K562 (cell line): ENCODE measurements around the gene MAGIX. TPM values are rescaled to one million over a fixed set of nuclear protein-coding genes. Genes with fewer than 3 reads are reported as not detected.

Experiments
- BRD4 ChIP-seq: fragments of 200-600 bp; sonication (generic); IDR thresholded peaks from 2 replicates; pipeline ENCODE4 v1.6.1; 2017; ENCODE audit warnings: inconsistent platforms
- DPF2 ChIP-seq: fragments of 450-650 bp; IDR thresholded peaks from 2 replicates; pipeline ENCODE4 v1.6.1; 2016
- GABPA ChIP-seq: fragments of 200-800 bp; sonication (Bioruptor generic); conservative IDR thresholded peaks from 2 replicates; pipeline ENCODE4 v1.6.1; 2016; ENCODE audit warnings: low read depth, missing genetic modification characterization, missing compliant biosample characterization
- HLTF ChIP-seq: fragments of 450-650 bp; IDR thresholded peaks from 2 replicates; pipeline ENCODE4 v1.6.1; 2016
- KLF13 ChIP-seq: fragments of 450-650 bp; IDR thresholded peaks from 2 replicates; pipeline ENCODE4 v1.6.1; 2016; ENCODE audit warnings: missing genetic modification characterization, low read depth, mild to moderate bottlenecking, missing compliant biosample characterization, moderate library complexity, borderline replicate concordance
- NFE2 ChIP-seq: IDR thresholded peaks from 2 replicates; pipeline ENCODE4 v1.6.1; 2014; ENCODE audit warnings: antibody characterized with exemption, low read depth
- POLR2A ChIP-seq: fragments of 450-650 bp; conservative IDR thresholded peaks from 2 replicates; pipeline ENCODE4 v1.6.1; 2016
- STAG1 ChIP-seq: sonication (generic); formaldehyde crosslinking; IDR thresholded peaks from 2 replicates; pipeline ENCODE4 v1.5.0; 2020; ENCODE audit warnings: missing genetic modification reagents, borderline replicate concordance
- TCF3 ChIP-seq: sonication (generic); formaldehyde crosslinking; IDR thresholded peaks from 2 replicates; pipeline ENCODE4 v1.4.0; 2020; ENCODE audit warnings: mild to moderate bottlenecking, missing genetic modification reagents
- ZEB2 ChIP-seq: fragments of 450-650 bp; IDR thresholded peaks from 2 replicates; pipeline ENCODE4 v1.6.1; 2016
- ZNF124 ChIP-seq: sonication (generic); formaldehyde crosslinking; IDR thresholded peaks from 2 replicates; pipeline ENCODE4 v1.8.1; 2022; ENCODE audit warnings: missing genetic modification reagents
- ZNF133 ChIP-seq: fragments of 250-450 bp; sonication (Bioruptor Pico); IDR thresholded peaks from 2 replicates; pipeline ENCODE4 v1.4.0; 2020; ENCODE audit warnings: mild to moderate bottlenecking
- ZNF584 ChIP-seq: fragments of 200-800 bp; sonication (Bioruptor generic); IDR thresholded peaks from 2 replicates; pipeline ENCODE4 v1.6.1; 2016; ENCODE audit warnings: low read depth, mild to moderate bottlenecking, missing genetic modification characterization, missing compliant biosample characterization
- polyA plus RNA-seq, 8 experiments: library from polyadenylated mRNA; depleted of rRNA in 4 of 8; stranded (reverse) in 5 of 8; unstranded in 3 of 8; fragments of >200 nt; fragmentation: Nextera tagmentation in 2 of 8; fragmentation: Illumina TruSeq in 1 of 8; extraction: Ambion mirVana in 2 of 8; extraction: Trizol in 1 of 8; gene quantifications; 2 replicates each; pipeline versions ENCODE4 v1.2.1 to v1.2.3, GENCODE V29; 2011 to 2014; ENCODE audit warnings: inconsistent platforms in 1 of 8, missing spikeins in 1 of 8
- total RNA-seq, 7 experiments: library from RNA; depleted of rRNA in 6 of 7; stranded (reverse); fragments of >200 nt in 6 of 7; fragmentation: Illumina TruSeq in 2 of 7; extraction: Trizol in 2 of 7; gene quantifications; 2 replicates each; pipeline versions ENCODE4 v1.2.1 to v1.2.3, GENCODE V29; 2011 to 2021; ENCODE audit warnings: low replicate concordance in 1 of 7
- TF ChIP-seq, protein P1 (sequence below): fragments of 200-800 bp; sonication (Bioruptor generic); IDR thresholded peaks from 2 replicates; pipeline ENCODE4 v1.6.1; 2017; ENCODE audit warnings: missing genetic modification characterization, missing compliant biosample characterization
- TF ChIP-seq, protein P2 (sequence below): fragments of 450-650 bp; IDR thresholded peaks from 2 replicates; pipeline ENCODE4 v1.7.0; 2016; ENCODE audit warnings: borderline replicate concordance
- TF ChIP-seq, protein P3 (sequence below): fragments of 200-800 bp; sonication (Bioruptor generic); IDR thresholded peaks from 2 replicates; pipeline ENCODE4 v1.6.1; 2016; ENCODE audit warnings: missing genetic modification characterization, missing compliant biosample characterization
- TF ChIP-seq, protein P4 (sequence below): sonication (generic); formaldehyde crosslinking; IDR thresholded peaks from 2 replicates; pipeline ENCODE4 v1.8.1; 2022; ENCODE audit warnings: missing genetic modification reagents
- TF ChIP-seq, protein P5 (sequence below): sonication (generic); formaldehyde crosslinking; IDR thresholded peaks from 2 replicates; pipeline ENCODE4 v1.8.0; 2022; ENCODE audit warnings: mild to moderate bottlenecking, missing genetic modification reagents, borderline replicate concordance

MAGIX gene
- total and polyA plus RNA-seq, 9 of the 15 experiments (the other 6 are each of a cell fraction or from before 2014, with no cell fraction given): 0.08 to 3.5 (median 0.47) TPM

DNA sequence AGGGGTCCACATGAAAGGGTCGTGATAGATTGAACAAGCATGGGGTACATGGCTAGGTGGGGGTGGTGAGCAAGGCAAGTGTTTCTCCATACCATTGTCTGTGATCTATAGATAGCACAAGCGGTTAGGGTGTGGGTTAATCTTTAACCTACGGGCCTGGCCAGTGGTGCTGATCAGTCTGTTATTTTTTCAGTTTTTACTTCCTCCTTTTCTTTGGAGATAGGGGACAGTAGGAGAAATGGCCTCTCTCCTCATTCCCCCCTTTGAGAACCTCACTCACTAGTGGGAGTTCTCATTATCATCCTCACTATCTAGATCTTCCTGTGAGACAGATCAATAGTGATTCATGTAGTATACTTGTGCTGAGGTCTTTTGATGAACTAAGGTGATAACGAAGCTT is 22.8 kb upstream of the MAGIX start (continued):
- TF ChIP-seq, protein P1, sequence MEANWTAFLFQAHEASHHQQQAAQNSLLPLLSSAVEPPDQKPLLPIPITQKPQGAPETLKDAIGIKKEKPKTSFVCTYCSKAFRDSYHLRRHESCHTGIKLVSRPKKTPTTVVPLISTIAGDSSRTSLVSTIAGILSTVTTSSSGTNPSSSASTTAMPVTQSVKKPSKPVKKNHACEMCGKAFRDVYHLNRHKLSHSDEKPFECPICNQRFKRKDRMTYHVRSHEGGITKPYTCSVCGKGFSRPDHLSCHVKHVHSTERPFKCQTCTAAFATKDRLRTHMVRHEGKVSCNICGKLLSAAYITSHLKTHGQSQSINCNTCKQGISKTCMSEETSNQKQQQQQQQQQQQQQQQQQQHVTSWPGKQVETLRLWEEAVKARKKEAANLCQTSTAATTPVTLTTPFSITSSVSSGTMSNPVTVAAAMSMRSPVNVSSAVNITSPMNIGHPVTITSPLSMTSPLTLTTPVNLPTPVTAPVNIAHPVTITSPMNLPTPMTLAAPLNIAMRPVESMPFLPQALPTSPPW (CRISPR knock-in tag): no peak
- TF ChIP-seq ZNF584 (CRISPR knock-in tag): no peak
- TF ChIP-seq ZNF133 (CRISPR knock-in tag): no peak
- 0 out of 2 replicates have a peak, but pooled peaks have one; percentile 27 for TF ChIP-seq HLTF
- TF ChIP-seq STAG1 (CRISPR knock-in tag): no peak
- TF ChIP-seq KLF13 (tag): no peak
- no peak for TF ChIP-seq GABPA (tag)
- TF ChIP-seq, protein P2, sequence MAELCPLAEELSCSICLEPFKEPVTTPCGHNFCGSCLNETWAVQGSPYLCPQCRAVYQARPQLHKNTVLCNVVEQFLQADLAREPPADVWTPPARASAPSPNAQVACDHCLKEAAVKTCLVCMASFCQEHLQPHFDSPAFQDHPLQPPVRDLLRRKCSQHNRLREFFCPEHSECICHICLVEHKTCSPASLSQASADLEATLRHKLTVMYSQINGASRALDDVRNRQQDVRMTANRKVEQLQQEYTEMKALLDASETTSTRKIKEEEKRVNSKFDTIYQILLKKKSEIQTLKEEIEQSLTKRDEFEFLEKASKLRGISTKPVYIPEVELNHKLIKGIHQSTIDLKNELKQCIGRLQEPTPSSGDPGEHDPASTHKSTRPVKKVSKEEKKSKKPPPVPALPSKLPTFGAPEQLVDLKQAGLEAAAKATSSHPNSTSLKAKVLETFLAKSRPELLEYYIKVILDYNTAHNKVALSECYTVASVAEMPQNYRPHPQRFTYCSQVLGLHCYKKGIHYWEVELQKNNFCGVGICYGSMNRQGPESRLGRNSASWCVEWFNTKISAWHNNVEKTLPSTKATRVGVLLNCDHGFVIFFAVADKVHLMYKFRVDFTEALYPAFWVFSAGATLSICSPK: no peak
- TF ChIP-seq, protein P3, sequence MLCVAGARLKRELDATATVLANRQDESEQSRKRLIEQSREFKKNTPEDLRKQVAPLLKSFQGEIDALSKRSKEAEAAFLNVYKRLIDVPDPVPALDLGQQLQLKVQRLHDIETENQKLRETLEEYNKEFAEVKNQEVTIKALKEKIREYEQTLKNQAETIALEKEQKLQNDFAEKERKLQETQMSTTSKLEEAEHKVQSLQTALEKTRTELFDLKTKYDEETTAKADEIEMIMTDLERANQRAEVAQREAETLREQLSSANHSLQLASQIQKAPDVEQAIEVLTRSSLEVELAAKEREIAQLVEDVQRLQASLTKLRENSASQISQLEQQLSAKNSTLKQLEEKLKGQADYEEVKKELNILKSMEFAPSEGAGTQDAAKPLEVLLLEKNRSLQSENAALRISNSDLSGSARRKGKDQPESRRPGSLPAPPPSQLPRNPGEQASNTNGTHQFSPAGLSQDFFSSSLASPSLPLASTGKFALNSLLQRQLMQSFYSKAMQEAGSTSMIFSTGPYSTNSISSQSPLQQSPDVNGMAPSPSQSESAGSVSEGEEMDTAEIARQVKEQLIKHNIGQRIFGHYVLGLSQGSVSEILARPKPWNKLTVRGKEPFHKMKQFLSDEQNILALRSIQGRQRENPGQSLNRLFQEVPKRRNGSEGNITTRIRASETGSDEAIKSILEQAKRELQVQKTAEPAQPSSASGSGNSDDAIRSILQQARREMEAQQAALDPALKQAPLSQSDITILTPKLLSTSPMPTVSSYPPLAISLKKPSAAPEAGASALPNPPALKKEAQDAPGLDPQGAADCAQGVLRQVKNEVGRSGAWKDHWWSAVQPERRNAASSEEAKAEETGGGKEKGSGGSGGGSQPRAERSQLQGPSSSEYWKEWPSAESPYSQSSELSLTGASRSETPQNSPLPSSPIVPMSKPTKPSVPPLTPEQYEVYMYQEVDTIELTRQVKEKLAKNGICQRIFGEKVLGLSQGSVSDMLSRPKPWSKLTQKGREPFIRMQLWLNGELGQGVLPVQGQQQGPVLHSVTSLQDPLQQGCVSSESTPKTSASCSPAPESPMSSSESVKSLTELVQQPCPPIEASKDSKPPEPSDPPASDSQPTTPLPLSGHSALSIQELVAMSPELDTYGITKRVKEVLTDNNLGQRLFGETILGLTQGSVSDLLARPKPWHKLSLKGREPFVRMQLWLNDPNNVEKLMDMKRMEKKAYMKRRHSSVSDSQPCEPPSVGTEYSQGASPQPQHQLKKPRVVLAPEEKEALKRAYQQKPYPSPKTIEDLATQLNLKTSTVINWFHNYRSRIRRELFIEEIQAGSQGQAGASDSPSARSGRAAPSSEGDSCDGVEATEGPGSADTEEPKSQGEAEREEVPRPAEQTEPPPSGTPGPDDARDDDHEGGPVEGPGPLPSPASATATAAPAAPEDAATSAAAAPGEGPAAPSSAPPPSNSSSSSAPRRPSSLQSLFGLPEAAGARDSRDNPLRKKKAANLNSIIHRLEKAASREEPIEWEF (CRISPR knock-in tag): no peak
- no peak for TF ChIP-seq BRD4
- no peak for TF ChIP-seq DPF2
- TF ChIP-seq NFE2: no peak
- TF ChIP-seq, protein P4, sequence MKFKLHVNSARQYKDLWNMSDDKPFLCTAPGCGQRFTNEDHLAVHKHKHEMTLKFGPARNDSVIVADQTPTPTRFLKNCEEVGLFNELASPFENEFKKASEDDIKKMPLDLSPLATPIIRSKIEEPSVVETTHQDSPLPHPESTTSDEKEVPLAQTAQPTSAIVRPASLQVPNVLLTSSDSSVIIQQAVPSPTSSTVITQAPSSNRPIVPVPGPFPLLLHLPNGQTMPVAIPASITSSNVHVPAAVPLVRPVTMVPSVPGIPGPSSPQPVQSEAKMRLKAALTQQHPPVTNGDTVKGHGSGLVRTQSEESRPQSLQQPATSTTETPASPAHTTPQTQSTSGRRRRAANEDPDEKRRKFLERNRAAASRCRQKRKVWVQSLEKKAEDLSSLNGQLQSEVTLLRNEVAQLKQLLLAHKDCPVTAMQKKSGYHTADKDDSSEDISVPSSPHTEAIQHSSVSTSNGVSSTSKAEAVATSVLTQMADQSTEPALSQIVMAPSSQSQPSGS (CRISPR knock-in tag): no peak
- no peak for TF ChIP-seq ZNF124 (CRISPR knock-in tag)
- TF ChIP-seq TCF3 (CRISPR knock-in tag): peak; percentile 64
- TF ChIP-seq ZEB2: peak; percentile 66; the same call in 1 of the 2 replicates
- TF ChIP-seq POLR2A: no peak
- TF ChIP-seq, protein P5, sequence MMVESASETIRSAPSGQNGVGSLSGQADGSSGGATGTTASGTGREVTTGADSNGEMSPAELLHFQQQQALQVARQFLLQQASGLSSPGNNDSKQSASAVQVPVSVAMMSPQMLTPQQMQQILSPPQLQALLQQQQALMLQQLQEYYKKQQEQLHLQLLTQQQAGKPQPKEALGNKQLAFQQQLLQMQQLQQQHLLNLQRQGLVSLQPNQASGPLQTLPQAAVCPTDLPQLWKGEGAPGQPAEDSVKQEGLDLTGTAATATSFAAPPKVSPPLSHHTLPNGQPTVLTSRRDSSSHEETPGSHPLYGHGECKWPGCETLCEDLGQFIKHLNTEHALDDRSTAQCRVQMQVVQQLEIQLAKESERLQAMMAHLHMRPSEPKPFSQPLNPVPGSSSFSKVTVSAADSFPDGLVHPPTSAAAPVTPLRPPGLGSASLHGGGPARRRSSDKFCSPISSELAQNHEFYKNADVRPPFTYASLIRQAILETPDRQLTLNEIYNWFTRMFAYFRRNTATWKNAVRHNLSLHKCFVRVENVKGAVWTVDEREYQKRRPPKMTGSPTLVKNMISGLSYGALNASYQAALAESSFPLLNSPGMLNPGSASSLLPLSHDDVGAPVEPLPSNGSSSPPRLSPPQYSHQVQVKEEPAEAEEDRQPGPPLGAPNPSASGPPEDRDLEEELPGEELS (CRISPR knock-in tag): no peak
